Activated CD4-positive, alpha-beta T cell treated with anti-CD3 and anti-CD28 coated beads, Interleukin-2, amount 10 ng/mL, durations not matched to agents 24 days and 14 days (primary cell): ENCODE measurements around the gene SAMD4A. TPM values are rescaled to one million over a fixed set of nuclear protein-coding genes. Genes with fewer than 3 reads are reported as not detected.
"Not testable (repeated sequence)": the region's sequence is repeated elsewhere in the genome, so short reads cannot be mapped to it uniquely, and the experiment has no call there.

Source experiments
- DNase-seq: peaks from one replicate; pipeline ENCODE4 v3.0.0; 2022
- H3K27ac Mint-ChIP-seq: one replicate; pipeline ENCODE4 v1.8.0; 2022; ENCODE audit warnings: mild to moderate bottlenecking, mixed read lengths
- H3K27me3 Mint-ChIP-seq: one replicate; pipeline ENCODE4 v1.8.0; 2022; ENCODE audit warnings: mixed read lengths
- H3K36me3 Mint-ChIP-seq: one replicate; pipeline ENCODE4 v1.8.0; 2022; ENCODE audit warnings: low read depth, mild to moderate bottlenecking, mixed read lengths
- H3K4me1 Mint-ChIP-seq: one replicate; pipeline ENCODE4 v1.8.0; 2021; ENCODE audit warnings: mixed read lengths
- H3K4me3 Mint-ChIP-seq: one replicate; pipeline ENCODE4 v1.8.0; 2022; ENCODE audit warnings: mild to moderate bottlenecking, moderate library complexity, mixed read lengths
- H3K9me3 Mint-ChIP-seq: one replicate; pipeline ENCODE4 v1.8.0; 2021; ENCODE audit warnings: mixed read lengths
- intact Hi-C: fragments of 100-400 bp; cut with micrococcal nuclease; formaldehyde crosslinking; loops from one replicate; pipeline ENCODE4 v1.15.1; 2023
- total RNA-seq: library from RNA; stranded (reverse); gene quantifications from 2 replicates; pipeline ENCODE4 v1.2.3, GENCODE V29; 2022

The SAMD4A gene
- total RNA-seq, 1 donor from 2014 or later, result 4.6 TPM

DNA sequence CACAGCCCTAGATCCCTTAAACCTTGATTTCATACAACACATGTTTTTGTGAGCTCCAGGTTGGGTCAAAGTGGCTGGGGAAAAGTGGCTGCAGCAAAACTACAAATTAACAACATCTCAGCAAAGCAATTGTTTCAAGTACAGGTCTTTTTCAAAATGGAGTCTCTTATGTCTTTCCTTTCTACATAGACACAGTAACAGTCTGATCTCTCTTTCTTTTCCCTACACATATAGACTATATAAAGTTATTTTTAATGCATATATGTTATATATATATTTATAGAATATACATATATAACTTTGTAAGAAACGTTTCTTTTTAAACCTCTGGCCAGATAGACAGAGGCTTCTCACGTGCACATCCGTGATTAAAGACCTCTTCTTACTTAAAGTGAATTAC is 186.5 kb downstream of the SAMD4A start:
- H3K36me3 Mint-ChIP-seq, intact Hi-C loops, H3K9me3 Mint-ChIP-seq, H3K27ac Mint-ChIP-seq, H3K4me3 Mint-ChIP-seq, DNase-seq: not testable (repeated sequence)
- peaks cover 17% of the 10 kb centered on the region for H3K4me1 Mint-ChIP-seq
- peaks cover 15% of the 10 kb centered on the region for H3K27me3 Mint-ChIP-seq

- Mint-ChIP-seq H3K27ac (no peak overlapping the region), H3K27me3 (peaks cover 15% of the 10 kb centered on the region), H3K36me3 (no peaks in the 10 kb centered on the region), H3K9me3 (peaks cover 3% of the 10 kb centered on the region), H3K4me1 (peaks cover 17% of the 10 kb centered on the region), H3K4me3 (no peak overlapping the region)
- no peak for DNase-seq
- intact Hi-C loops, result no loop called here
Measured at GRCh38 chr14:54754116-54754622, 187.2 kb downstream of the SAMD4A start.

DNA sequence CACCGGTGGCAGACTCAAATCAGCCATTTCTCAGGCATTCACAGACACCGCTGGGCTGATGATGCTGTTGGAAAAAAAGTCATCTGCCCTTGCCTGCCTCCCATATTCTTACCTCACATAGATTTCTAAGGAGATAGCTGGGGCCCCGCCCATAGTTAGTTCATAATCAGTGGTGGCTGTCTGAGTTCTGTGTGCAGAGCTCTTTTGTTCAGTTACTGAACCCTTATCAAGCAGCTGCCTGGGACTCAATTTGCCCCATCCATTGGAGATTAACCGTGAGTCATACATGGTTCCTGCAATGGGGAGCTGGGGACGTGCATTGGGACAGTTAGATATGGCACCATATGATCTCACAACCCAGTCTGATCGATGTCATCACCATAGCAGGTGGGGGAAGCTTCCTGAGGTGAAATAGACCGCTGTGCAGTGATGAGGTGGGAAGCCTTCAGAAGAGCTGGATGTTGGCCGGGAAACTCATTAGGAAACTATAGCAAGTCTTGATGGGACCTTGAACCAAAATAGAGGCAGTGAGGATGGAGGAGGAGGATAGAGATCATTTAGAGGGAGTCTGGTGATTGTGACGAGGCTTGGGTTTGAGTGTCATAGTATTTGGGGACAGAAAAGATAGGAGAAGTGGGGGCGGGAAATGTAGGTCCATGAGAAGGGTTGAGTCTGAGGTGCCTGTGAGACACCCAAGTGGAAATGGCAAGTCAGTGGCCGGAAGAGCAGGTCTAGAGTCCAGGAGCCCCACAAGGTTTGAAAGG is 187.9 kb downstream of the SAMD4A start:
- peaks cover 13% of the 10 kb centered on the region for H3K27me3 Mint-ChIP-seq
- intact Hi-C loops, result no loop called here
- no peak for DNase-seq

GRCh38 chr14:54756656-54757392 is 189.9 kb downstream of the SAMD4A start:
- intact Hi-C loops, result no loop called here
- peaks cover 13% of the 10 kb centered on the region for H3K27me3 Mint-ChIP-seq
- DNase-seq, result no peak
- no peak overlapping the region for H3K4me3 Mint-ChIP-seq
- peaks cover 22% of the 10 kb centered on the region for H3K4me1 Mint-ChIP-seq
- H3K36me3 Mint-ChIP-seq, result peaks cover 3% of the 10 kb centered on the region
- no peak overlapping the region for H3K27ac Mint-ChIP-seq
- H3K9me3 Mint-ChIP-seq, result peaks cover 3% of the 10 kb centered on the region

More for the DNA sequence above, 187.9 kb downstream of the SAMD4A start:
- Mint-ChIP-seq H3K27ac (peak overlapping the region; percentile 30), H3K9me3 (peaks cover 3% of the 10 kb centered on the region), H3K36me3 (no peaks in the 10 kb centered on the region), H3K4me3 (no peak overlapping the region), H3K4me1 (peaks cover 17% of the 10 kb centered on the region)

GRCh38 chr14:54758041-54758440 is 191.1 kb downstream of the SAMD4A start:
- H3K27ac Mint-ChIP-seq, result no peak overlapping the region
- no peak overlapping the region for H3K4me3 Mint-ChIP-seq
- peaks cover 28% of the 10 kb centered on the region for H3K4me1 Mint-ChIP-seq
- H3K9me3 Mint-ChIP-seq, result peaks cover 3% of the 10 kb centered on the region
- DNase-seq, result no peak
- intact Hi-C loops, result no loop called here
- peaks cover 4% of the 10 kb centered on the region for H3K36me3 Mint-ChIP-seq
- peaks cover 11% of the 10 kb centered on the region for H3K27me3 Mint-ChIP-seq

DNA sequence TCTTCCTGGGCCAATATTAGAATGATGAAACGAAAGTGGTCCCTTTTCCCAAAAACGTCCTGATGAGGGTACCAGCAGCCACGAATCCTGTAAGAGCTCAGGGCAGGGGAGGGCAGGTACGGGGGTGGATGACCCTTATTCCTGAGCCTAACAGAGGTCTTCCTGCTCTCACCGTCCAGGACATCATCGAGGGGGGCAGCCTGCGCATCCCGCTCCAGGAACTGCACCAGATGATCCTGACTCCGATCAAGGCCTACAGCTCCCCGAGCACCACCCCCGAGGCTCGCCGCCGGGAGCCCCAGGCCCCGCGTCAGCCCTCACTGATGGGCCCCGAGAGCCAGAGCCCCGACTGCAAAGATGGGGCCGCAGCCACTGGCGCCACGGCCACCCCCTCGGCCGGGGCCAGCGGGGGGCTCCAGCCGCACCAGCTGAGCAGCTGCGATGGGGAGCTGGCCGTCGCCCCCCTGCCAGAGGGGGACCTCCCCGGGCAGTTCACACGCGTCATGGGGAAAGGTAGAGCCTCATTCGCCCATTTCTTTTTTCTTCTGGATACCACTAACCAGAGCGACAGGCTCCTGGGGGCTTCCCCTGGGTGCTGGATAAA is 193.2 kb downstream of the SAMD4A start:
- Mint-ChIP-seq H3K36me3 (peaks cover 4% of the 10 kb centered on the region), H3K4me1 (peaks cover 24% of the 10 kb centered on the region), H3K9me3 (no peaks in the 10 kb centered on the region), H3K27me3 (peaks cover 4% of the 10 kb centered on the region), H3K27ac (no peak overlapping the region), H3K4me3 (no peak overlapping the region)
- intact Hi-C loops, result no loop called here
- DNase-seq, result no peak

- H3K27me3 Mint-ChIP-seq, result peaks cover 3% of the 10 kb centered on the region
- peaks cover 24% of the 10 kb centered on the region for H3K4me1 Mint-ChIP-seq
- intact Hi-C loops, result no loop called here
- H3K9me3 Mint-ChIP-seq, result no peaks in the 10 kb centered on the region
- DNase-seq, result no peak
- H3K36me3 Mint-ChIP-seq, result peaks cover 4% of the 10 kb centered on the region
- no peak overlapping the region for H3K27ac Mint-ChIP-seq
- H3K4me3 Mint-ChIP-seq, result no peak overlapping the region
Measured at GRCh38 chr14:54760866-54761575, 194.1 kb downstream of the SAMD4A start.

DNA sequence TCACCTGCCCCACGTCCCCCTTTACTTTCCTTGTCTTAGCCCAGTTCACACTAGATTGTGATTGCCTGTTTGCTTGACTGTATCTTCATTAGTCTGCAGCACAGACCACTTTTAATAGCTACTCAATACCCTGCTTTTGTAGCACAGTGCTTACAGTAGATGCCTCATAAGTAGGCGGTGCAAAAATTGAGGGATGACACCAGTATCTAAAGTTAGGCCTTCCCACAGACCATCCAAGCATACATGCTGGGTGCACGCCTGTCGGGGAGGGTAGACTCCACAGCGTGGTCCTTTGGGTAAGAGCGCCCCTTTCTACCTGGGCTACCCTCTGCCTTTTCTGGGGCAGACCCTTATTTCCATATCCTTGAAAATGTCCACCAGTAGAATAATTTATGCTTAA is 194.9 kb downstream of the SAMD4A start:
- peaks cover 24% of the 10 kb centered on the region for H3K4me1 Mint-ChIP-seq
- no peaks in the 10 kb centered on the region for H3K9me3 Mint-ChIP-seq
- no peaks in the 10 kb centered on the region for H3K27me3 Mint-ChIP-seq
- peaks cover 4% of the 10 kb centered on the region for H3K36me3 Mint-ChIP-seq
- H3K4me3 Mint-ChIP-seq, result no peak overlapping the region
- DNase-seq, result no peak
- H3K27ac Mint-ChIP-seq, result peak overlapping the region; percentile 30
- intact Hi-C loops, result no loop called here

DNA sequence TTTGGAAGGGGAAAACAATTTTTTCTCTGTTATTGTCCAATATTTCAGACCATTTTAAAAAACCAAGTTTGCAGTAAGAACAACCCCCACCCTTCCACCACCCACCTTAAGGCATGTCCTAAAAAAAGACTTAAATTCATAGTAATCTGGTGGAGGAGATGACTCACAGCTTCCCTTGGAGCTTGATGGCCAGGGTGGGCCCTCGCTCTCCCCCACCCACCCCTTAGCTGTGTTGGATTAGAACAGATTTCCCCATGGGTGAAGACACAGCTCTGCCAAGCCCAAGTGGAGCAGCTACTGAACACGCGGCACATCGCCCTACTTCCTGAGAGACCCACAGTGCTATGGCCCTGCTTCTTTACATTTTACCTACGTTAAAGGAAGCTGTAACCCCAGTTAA is 195.4 kb downstream of the SAMD4A start:
- Mint-ChIP-seq H3K4me3 (no peak overlapping the region), H3K27ac (peak overlapping the region; percentile 59), H3K9me3 (no peaks in the 10 kb centered on the region), H3K4me1 (peaks cover 24% of the 10 kb centered on the region), H3K36me3 (peaks cover 4% of the 10 kb centered on the region), H3K27me3 (no peaks in the 10 kb centered on the region)
- intact Hi-C loops, result no loop called here
- DNase-seq, result no peak

GRCh38 chr14:54763761-54764160 is 196.8 kb downstream of the SAMD4A start:
- peaks cover 20% of the 10 kb centered on the region for H3K4me1 Mint-ChIP-seq
- no peaks in the 10 kb centered on the region for H3K27me3 Mint-ChIP-seq
- H3K4me3 Mint-ChIP-seq, result no peak overlapping the region
- H3K27ac Mint-ChIP-seq, result no peak overlapping the region
- peaks cover 4% of the 10 kb centered on the region for H3K36me3 Mint-ChIP-seq
- DNase-seq, result no peak
- intact Hi-C loops, result no loop called here
- no peaks in the 10 kb centered on the region for H3K9me3 Mint-ChIP-seq

- Mint-ChIP-seq H3K36me3 (peaks cover 4% of the 10 kb centered on the region), H3K4me1 (peaks cover 18% of the 10 kb centered on the region), H3K9me3 (no peaks in the 10 kb centered on the region), H3K27ac (peak overlapping the region; percentile 68), H3K4me3 (no peak overlapping the region), H3K27me3 (peaks cover 2% of the 10 kb centered on the region)
- intact Hi-C loops, result no loop called here
- DNase-seq, result no peak
Measured at GRCh38 chr14:54766276-54767138, 199.6 kb downstream of the SAMD4A start.

GRCh38 chr14:54767139-54767431 is 200.2 kb downstream of the SAMD4A start:
- no peak for DNase-seq
- Mint-ChIP-seq H3K9me3 (no peaks in the 10 kb centered on the region), H3K27me3 (peaks cover 2% of the 10 kb centered on the region), H3K36me3 (peaks cover 1% of the 10 kb centered on the region), H3K4me3 (no peak overlapping the region), H3K27ac (peak overlapping the region; percentile 68), H3K4me1 (peaks cover 13% of the 10 kb centered on the region)
- intact Hi-C loops, result no loop called here

GRCh38 chr14:54767450-54767849 is 200.5 kb downstream of the SAMD4A start:
- intact Hi-C loops, result no loop called here
- H3K36me3 Mint-ChIP-seq, result no peaks in the 10 kb centered on the region
- peaks cover 2% of the 10 kb centered on the region for H3K27me3 Mint-ChIP-seq
- DNase-seq, result no peak
- H3K9me3 Mint-ChIP-seq, result no peaks in the 10 kb centered on the region
- no peak overlapping the region for H3K27ac Mint-ChIP-seq
- H3K4me1 Mint-ChIP-seq, result peaks cover 14% of the 10 kb centered on the region
- no peak overlapping the region for H3K4me3 Mint-ChIP-seq
